HEK293 (cell line): ENCODE measurements around the gene TK2.
"Not testable (repeated sequence)": the region's sequence is repeated elsewhere in the genome, so short reads cannot be mapped to it uniquely, and the experiment has no call there.

Source experiments
- CTCF ChIA-PET: fragments of 350-600 bp; formaldehyde crosslinking; extraction: SDS; loops from one replicate; lab custom pipeline; 2021; ENCODE audit warnings: antibody characterized with exemption; lab: Yijun Ruan, JAX
- POLR2A ChIA-PET: fragments of 300-600 bp; formaldehyde crosslinking; extraction: SDS; loops from one replicate; lab custom pipeline; 2020; ENCODE audit warnings: antibody characterized with exemption, inconsistent platforms; lab: Yijun Ruan, JAX
- H3K27ac ChIP-seq: fragments of 200-500 bp; sonication (Bioruptor generic); 2 replicates; pipeline ENCODE4 v1.5.1; 2014; ENCODE audit warnings: low read depth, low read length, control low read depth, inconsistent platforms; ENCODE audit errors: extremely low read depth
- H3K36me3 ChIP-seq, 2 experiments: fragments of 200-500 bp in 1 of 2; sonication (Bioruptor generic) in 1 of 2; 1 replicate in 1 of 2; 2 replicates in 1 of 2; pipeline ENCODE4 v1.5.1; 2014 to 2017; ENCODE audit warnings: inconsistent platforms in 2 of 2, low read length in 2 of 2; ENCODE audit not compliant: control insufficient read depth in 2 of 2, insufficient read depth in 1 of 2
- H3K4me1 ChIP-seq: fragments of 200-500 bp; sonication (Bioruptor generic); 2 replicates; pipeline ENCODE4 v1.5.1; 2014; ENCODE audit warnings: mild to moderate bottlenecking, low read length, inconsistent platforms; ENCODE audit not compliant: control insufficient read depth, insufficient read depth
- H3K4me3 ChIP-seq: 2 replicates; pipeline ENCODE4 v1.5.1; 2011; ENCODE audit warnings: low read depth, mild to moderate bottlenecking, control low read depth, low read length, moderate library complexity
- H3K9me3 ChIP-seq: fragments of 200-500 bp; sonication (Bioruptor generic); 2 replicates; pipeline ENCODE4 v1.5.1; 2014; ENCODE audit warnings: low read depth, low read length, inconsistent platforms; ENCODE audit not compliant: control insufficient read depth, insufficient read depth
- FEZF1 ChIP-seq: fragments of 450-650 bp; formaldehyde crosslinking; IDR thresholded peaks from 2 replicates; pipeline ENCODE4 v1.5.1; 2016; ENCODE audit warnings: missing biosample characterization, missing genetic modification characterization
- ZNF114 ChIP-seq: fragments of 450-650 bp; formaldehyde crosslinking; IDR thresholded peaks from 2 replicates; pipeline ENCODE4 v1.5.0; 2017; ENCODE audit warnings: missing biosample characterization, missing genetic modification characterization
- ZNF146 ChIP-seq: fragments of 450-650 bp; formaldehyde crosslinking; IDR thresholded peaks from 2 replicates; pipeline ENCODE4 v1.5.1; 2016; ENCODE audit warnings: missing biosample characterization, missing genetic modification characterization
- ZNF302 ChIP-seq: fragments of 450-650 bp; formaldehyde crosslinking; IDR thresholded peaks from 2 replicates; pipeline ENCODE4 v1.5.1; 2016; ENCODE audit warnings: missing biosample characterization, missing genetic modification characterization, low read depth
- ZNF366 ChIP-seq: fragments of 450-650 bp; formaldehyde crosslinking; conservative IDR thresholded peaks from 2 replicates; pipeline ENCODE4 v1.5.1; 2016; ENCODE audit warnings: missing biosample characterization, missing genetic modification characterization
- ZNF530 ChIP-seq: fragments of 450-650 bp; formaldehyde crosslinking; IDR thresholded peaks from 2 replicates; pipeline ENCODE4 v1.5.1; 2016; ENCODE audit warnings: low read depth, missing biosample characterization, missing genetic modification characterization
- ZNF549 ChIP-seq: fragments of 450-650 bp; IDR thresholded peaks from 2 replicates; pipeline ENCODE4 v1.5.1; 2018; ENCODE audit warnings: missing biosample characterization, missing genetic modification characterization, mild to moderate bottlenecking, inconsistent platforms, moderate library complexity
- ZNF664 ChIP-seq: fragments of 450-650 bp; formaldehyde crosslinking; IDR thresholded peaks from 2 replicates; pipeline ENCODE4 v1.5.1; 2016; ENCODE audit warnings: missing biosample characterization, missing genetic modification characterization
- TF ChIP-seq, protein P1 (sequence below): fragments of 450-650 bp; formaldehyde crosslinking; IDR thresholded peaks from 2 replicates; pipeline ENCODE4 v1.5.0; 2017; ENCODE audit warnings: missing biosample characterization, missing genetic modification characterization, borderline replicate concordance
- TF ChIP-seq, protein P2 (sequence below): fragments of 450-650 bp; formaldehyde crosslinking; IDR thresholded peaks from 2 replicates; pipeline ENCODE4 v1.5.1; 2016; ENCODE audit warnings: missing biosample characterization, missing genetic modification characterization
- TF ChIP-seq, protein P3 (sequence below): fragments of 450-650 bp; formaldehyde crosslinking; IDR thresholded peaks from 2 replicates; pipeline ENCODE4 v1.5.1; 2016; ENCODE audit warnings: missing biosample characterization, missing genetic modification characterization, low read depth

The TK2 gene

DNA sequence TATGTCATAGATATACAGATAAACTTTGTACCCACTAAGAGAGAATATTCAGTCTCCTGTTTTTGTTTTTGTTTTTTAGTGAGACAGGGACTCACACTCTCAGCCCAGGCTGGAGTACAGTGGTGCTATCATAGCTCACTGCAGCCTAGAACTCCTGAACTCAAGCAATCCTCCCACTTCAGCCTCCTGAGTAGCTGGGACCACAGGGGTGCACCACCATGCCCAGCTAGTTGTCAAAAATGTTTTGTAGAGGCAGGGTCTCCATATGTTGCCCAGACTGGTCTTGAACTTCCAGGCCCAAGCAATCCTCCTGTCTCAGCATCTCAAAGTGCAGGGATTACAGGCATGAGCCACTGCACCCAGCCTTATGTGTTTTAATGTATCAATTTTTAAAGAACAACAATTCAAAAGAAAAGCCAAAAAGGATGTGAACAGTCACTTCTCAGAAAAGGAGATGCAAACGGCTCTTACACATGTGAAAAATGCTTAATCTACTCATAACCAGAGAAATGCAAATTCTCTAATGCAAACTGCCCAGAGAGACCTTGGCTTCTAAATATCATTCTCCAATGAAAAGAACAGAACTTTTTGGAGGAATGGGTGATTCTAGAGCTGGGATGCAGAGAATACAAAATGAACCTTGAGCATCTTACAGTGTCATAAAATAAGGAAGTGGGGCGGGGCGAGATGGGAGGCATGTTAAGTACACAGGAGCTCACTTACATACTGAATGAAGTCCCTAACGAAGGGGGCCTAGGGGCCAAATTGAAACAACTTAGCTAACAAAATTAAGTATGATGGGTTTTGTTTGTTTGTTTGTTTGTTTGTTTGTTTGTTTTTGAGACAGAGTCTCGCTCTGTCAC is 47.3 kb upstream of the TK2 start (continued):
- TF ChIP-seq, protein P1, sequence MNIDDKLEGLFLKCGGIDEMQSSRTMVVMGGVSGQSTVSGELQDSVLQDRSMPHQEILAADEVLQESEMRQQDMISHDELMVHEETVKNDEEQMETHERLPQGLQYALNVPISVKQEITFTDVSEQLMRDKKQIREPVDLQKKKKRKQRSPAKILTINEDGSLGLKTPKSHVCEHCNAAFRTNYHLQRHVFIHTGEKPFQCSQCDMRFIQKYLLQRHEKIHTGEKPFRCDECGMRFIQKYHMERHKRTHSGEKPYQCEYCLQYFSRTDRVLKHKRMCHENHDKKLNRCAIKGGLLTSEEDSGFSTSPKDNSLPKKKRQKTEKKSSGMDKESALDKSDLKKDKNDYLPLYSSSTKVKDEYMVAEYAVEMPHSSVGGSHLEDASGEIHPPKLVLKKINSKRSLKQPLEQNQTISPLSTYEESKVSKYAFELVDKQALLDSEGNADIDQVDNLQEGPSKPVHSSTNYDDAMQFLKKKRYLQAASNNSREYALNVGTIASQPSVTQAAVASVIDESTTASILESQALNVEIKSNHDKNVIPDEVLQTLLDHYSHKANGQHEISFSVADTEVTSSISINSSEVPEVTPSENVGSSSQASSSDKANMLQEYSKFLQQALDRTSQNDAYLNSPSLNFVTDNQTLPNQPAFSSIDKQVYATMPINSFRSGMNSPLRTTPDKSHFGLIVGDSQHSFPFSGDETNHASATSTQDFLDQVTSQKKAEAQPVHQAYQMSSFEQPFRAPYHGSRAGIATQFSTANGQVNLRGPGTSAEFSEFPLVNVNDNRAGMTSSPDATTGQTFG (tag by site-specific recombination): no peak
- no peak for TF ChIP-seq ZNF366

DNA sequence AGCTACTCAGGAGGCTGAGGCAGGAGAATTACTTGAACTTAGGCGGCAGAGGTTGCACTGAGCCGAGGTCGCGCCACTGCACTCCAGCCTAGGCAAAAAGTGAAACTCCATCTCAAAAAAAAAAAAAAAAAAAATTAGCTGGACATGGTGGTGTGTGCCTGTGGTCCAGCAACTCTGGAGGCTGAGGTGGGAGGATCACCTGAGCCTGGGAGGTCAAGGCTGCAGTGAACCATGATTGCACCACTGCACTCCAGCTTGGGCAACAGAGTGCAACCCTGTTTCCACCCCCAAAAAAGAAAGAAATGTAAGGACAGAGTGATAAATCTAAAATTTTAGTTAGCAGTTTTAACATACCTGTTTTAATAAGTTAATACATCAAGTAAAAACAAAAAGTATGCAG is 46.6 kb upstream of the TK2 start:
- H3K9me3 ChIP-seq, H3K4me1 ChIP-seq, H3K27ac ChIP-seq, H3K36me3 ChIP-seq, CTCF ChIA-PET, H3K4me3 ChIP-seq: not testable (repeated sequence)
- TF ChIP-seq ZNF664 (tag by site-specific recombination): peak; percentile 71; the same call in 1 of the 2 replicates
- POLR2A ChIA-PET: interaction anchor here (0.6 kb wide), 1 partner anchor 121 kb away, joined by 3 read pairs; no protein-coding TSS in a partner anchor

DNA sequence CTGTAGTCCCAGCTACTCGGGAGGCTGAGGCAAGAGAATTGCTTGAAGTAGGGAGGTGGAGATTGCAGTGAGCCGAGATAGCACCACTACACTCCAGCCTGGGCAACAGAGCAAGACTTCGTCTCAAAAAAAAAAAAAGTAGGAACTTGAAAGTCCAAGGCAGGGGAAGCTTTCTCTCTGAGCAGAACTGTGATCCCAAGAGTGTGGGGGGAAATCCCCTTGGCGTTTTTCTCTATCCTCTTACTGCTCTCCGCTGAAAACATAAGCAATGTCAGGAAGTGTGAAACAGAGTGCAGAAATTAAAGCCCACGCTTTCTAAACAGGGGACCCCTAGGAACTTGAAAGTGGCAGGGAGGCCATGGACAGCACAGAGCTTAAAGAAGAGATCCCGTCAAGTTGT is 44.8 kb upstream of the TK2 start:
- no peaks in the 10 kb centered on the region for H3K36me3 ChIP-seq
- POLR2A ChIA-PET: no interaction called here
- H3K9me3 ChIP-seq: no peaks in the 10 kb centered on the region
- no peak overlapping the region for H3K27ac ChIP-seq
- TF ChIP-seq, protein P2, sequence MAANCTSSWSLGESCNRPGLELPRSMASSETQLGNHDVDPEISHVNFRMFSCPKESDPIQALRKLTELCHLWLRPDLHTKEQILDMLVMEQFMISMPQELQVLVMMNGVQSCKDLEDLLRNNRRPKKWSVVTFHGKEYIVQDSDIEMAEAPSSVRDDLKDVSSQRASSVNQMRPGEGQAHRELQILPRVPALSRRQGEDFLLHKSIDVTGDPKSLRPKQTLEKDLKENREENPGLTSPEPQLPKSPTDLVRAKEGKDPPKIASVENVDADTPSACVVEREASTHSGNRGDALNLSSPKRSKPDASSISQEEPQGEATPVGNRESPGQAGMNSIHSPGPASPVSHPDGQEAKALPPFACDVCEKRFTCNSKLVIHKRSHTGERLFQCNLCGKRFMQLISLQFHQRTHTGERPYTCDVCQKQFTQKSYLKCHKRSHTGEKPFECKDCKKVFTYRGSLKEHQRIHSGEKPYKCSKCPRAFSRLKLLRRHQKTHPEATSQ (tag by site-specific recombination): no peak
- TF ChIP-seq FEZF1 (tag by site-specific recombination) (no peak), ZNF114 (no peak)
- TF ChIP-seq, protein P3, sequence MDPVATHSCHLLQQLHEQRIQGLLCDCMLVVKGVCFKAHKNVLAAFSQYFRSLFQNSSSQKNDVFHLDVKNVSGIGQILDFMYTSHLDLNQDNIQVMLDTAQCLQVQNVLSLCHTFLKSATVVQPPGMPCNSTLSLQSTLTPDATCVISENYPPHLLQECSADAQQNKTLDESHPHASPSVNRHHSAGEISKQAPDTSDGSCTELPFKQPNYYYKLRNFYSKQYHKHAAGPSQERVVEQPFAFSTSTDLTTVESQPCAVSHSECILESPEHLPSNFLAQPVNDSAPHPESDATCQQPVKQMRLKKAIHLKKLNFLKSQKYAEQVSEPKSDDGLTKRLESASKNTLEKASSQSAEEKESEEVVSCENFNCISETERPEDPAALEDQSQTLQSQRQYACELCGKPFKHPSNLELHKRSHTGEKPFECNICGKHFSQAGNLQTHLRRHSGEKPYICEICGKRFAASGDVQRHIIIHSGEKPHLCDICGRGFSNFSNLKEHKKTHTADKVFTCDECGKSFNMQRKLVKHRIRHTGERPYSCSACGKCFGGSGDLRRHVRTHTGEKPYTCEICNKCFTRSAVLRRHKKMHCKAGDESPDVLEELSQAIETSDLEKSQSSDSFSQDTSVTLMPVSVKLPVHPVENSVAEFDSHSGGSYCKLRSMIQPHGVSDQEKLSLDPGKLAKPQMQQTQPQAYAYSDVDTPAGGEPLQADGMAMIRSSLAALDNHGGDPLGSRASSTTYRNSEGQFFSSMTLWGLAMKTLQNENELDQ (tag by site-specific recombination): no peak
- CTCF ChIA-PET: interaction anchor here (0.7 to 2.0 kb wide), 2 partner anchors 14 to 189 kb away, joined by 3 to 4 read pairs; no protein-coding TSS in a partner anchor
- no peak overlapping the region for H3K4me3 ChIP-seq
- no peaks in the 10 kb centered on the region for H3K4me1 ChIP-seq

DNA sequence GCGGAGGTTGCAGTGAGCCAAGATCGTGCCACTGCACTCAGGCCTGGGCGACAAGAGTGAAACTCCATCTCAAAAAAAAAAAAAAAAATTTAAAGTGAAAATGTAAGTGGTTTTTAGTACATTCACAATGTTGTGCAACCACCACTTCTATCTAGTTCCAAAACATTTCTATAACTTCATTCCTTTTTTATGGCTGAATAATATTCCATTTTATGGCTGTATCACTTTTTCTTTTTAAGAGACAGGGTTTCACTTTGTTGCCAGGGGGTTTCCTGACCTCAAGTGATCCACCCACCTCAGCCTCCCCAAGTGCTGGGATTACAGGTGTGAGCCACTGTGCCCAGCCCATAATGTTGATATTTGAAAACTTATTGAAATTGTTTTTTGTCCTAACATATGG is 42.9 kb upstream of the TK2 start:
- Histone ChIP-seq H3K27ac (no peak overlapping the region), H3K4me3 (no peak overlapping the region), H3K36me3 (no peaks in the 10 kb centered on the region), H3K4me1 (no peaks in the 10 kb centered on the region), H3K9me3 (no peaks in the 10 kb centered on the region)
- TF ChIP-seq ZNF549 (tag by site-specific recombination): no peak
- TF ChIP-seq ZNF302 (tag by site-specific recombination): no peak
- no peak for TF ChIP-seq ZNF530
- TF ChIP-seq ZNF146 (tag by site-specific recombination): peak; percentile 42; the same call in 1 of the 2 replicates
- ChIA-PET POLR2A (no interaction called here), CTCF (interaction anchor here (0.9 kb wide), 1 partner anchor 249 kb away, joined by 5 read pairs; no protein-coding TSS in a partner anchor)
